OCI-LY1 (cell line): ENCODE results near the gene DYNC1I1.

Experiments
- CTCF ChIP-seq: fragments of 200-600 bp; sonication (generic), shearing (Covaris generic); IDR thresholded peaks from 2 replicates; pipeline ENCODE4 v1.5.1; 2017; ENCODE audit warnings: mild to moderate bottlenecking, antibody characterized with exemption, low read length, moderate library complexity, mixed read lengths
- EZH2 ChIP-seq: fragments of 200-600 bp; sonication (generic), shearing (Covaris generic); IDR thresholded peaks from 2 replicates; pipeline ENCODE4 v1.8.0; 2017; ENCODE audit warnings: borderline replicate concordance, mixed run types, mild to moderate bottlenecking, antibody characterized with exemption, low read length, moderate library complexity, mixed read lengths

GRCh38 chr7:96143495-96144259 is 371.3 kb downstream of the DYNC1I1 start:
- TF ChIP-seq CTCF (no peak), EZH2 (no peak)
